NCI-H146 (cell line): ENCODE measurements around the gene PRR23C.
"Not testable (repeated sequence)": the region's sequence is repeated elsewhere in the genome, so short reads cannot be mapped to it uniquely, and the experiment has no call there.

Source experiments
- DNase-seq: peaks from one replicate; lab custom pipeline; 2025; lab: John Stamatoyannopoulos, UW

PRR23C gene

DNA sequence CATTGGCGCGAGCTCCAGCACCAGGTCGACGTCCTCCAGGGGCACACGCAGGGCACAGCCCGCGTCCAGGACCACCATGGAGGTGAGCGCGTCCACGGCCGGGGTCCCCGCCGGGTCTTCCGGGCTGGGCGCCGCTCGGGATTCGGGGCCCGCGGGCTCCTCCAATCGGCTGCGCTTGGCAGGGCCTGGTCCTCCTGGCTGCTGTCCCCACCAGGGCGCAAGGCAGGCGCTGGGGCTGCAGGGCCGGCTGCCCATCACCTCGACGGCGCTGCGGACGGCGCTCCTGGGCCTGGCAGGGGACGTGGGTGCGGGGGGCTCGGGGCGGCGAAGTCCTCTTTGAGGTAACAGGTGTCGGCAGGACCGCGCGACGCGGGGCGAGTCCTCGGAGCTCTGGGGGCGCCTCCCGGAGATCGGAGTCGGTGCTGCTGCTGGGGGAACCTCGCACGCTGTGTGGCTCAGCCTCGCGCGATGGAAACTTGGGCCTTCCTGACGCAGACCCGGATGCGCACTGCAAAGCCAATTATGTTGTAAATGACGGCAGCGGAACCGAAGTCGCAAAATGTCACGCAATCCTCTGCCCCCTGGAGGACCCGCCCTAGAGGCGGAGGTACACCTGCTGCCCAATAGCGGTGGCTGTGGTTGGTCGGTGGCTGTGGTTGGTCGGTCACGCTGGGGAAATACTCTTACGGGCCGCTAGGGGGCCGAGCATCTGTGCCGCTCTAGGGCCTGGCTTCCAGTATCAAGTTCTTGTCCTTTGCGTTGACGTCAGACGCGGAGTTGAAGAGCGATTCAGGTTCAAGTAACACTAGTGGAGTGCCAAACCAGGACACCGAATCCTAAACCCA, at the start of gene PRR23C:
Gene PRR23C (minus strand): TSS at position 527 of the 845 bp plus-strand sequence. CDS start 272 bp downstream, at position 255.
- DNase-seq: no peak

DNA sequence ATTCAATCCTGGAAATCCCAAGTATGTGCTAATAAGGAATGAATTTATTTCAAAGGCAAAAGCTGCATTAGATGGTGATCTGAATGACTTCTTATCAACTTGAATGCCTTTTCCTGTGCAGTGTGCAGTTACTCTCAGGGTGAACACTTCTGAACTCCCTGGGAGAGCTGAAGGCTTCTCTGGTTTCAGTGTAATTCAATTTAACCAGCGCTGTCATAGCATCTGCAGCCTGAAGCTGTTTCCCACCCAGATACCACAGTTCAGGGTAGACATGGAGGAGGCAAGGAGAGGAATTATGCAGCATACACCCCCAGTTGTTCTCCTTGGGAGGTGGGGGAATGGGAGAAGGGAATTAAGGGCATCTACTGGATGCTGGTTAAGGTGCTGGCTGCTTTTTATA, 49.1 kb upstream of the PRR23C start:
- DNase-seq: no peak

DNA sequence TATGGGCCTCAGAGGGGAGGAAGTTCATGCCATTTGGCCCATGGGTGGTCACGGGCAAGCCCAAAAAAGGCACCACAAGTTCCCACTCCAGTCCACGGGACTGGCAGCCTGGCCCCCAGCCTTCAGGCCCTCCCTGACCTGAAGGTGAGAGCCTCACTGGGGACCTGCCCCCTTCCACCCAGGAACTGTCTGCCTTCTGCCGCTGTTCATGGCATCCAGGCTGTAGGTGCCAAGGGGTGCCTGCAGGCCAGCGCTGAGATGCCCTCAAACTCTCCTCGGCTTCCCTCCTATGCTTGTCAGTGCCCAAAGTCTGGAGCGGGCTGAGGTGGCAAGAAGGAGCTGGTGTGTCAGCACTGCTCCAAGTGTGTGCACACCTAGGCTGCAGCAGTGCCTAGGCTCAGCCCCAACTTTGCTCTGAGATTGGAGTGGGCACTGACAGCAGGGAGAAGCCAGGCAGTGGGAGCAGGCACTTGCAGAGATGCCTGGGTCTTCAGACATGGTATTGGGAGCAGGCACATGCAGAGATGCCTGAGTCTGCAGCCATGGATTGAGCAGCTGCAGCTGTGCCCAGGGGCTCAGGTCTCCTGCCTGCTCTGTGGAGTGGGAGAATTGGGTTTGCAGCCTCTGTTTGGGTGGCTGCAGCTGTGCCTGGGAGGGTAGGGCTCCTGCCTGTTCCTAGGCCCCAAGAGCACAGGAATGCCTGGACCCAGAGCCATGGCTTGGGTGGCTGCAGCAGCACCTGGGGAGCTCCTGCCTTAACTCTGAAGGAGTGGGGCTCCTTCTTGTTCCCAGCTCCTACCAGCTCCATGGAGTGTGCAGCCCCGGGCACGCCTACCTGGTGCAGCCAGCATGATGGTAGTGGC, 44.0 kb upstream of the PRR23C start:
- DNase-seq: no peak

DNA sequence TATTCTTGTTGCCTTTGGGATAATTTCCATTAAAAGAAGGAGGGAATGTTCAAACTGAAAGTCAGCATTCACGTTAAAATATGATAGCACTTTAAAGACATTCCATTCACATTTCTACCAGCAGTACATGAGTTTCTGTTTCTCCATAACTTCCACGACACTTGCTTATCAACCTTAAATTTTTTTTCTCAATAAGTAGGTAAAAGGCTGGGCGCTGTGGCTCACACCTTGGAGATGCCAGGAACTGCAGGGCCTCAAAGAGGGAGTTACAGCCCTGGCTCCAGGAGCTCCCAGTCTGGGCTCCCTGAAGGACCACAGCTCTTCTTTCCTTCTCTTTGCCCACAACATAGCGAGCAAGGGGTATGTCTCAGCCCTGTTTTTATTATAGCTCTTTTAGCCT, 42.9 kb upstream of the PRR23C start:
- DNase-seq: no peak

DNA sequence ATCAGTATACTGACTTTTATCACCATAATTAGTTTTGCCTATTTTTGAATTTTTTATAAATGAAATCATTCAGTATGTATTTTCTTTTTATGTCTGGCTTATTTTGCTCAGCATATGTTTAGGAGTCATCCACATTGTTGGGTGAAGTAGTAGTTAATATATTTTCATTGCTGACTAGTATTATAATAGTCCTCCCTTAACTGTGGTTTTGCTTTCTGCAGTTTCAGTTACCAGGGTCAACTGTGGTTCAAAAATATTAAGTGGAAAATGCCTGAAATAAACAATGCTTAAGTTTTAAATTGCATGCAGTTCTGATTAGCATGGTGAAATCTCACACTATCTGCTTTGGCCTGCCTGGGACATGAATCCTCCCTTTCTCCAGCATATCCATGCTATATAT, 39.5 kb upstream of the PRR23C start:
- DNase-seq: no peak

DNA sequence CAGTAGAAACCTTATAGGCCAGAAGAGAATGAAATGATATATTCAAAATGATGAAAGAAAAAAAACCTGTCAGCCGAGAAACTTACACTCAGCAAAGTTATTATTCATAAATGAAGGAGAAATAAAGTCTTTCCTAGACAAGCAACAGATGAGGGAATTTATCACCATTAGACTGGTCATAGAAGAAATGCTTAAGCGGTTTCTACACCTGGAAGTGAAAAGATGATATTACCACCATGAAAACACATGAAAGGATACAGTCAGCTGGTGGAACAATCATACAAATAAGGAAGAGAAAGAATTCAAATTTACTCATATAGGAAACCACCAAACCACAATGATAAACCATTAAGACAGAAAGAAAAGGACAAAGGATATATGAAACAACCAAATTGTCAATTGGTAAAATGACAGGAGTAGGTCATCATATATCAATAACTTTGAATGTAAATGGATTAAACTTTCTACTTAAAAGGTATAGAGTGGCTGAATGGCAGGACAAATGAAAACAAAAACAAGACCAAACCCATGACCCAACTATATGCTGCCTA, 29.9 kb upstream of the PRR23C start:
- DNase-seq: no peak

DNA sequence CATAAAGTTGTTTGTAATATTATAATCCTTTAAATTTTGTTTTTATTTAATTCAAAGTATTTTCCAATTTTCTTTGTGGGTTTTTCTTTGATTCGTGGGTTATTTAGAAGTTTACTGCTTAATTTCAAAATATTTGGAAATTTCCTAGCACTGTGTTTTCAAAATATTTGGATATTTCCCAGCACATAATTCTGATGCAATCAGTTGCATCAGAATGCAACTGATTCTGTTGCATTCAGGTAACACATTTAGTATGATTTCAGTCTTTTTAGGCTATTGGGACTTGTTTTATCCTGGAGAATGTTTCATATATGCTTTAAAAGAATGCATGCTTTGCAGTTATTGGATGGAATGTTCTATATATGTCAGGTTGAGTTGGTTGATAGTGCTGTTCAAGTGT, 18.2 kb upstream of the PRR23C start:
- DNase-seq: no peak

DNA sequence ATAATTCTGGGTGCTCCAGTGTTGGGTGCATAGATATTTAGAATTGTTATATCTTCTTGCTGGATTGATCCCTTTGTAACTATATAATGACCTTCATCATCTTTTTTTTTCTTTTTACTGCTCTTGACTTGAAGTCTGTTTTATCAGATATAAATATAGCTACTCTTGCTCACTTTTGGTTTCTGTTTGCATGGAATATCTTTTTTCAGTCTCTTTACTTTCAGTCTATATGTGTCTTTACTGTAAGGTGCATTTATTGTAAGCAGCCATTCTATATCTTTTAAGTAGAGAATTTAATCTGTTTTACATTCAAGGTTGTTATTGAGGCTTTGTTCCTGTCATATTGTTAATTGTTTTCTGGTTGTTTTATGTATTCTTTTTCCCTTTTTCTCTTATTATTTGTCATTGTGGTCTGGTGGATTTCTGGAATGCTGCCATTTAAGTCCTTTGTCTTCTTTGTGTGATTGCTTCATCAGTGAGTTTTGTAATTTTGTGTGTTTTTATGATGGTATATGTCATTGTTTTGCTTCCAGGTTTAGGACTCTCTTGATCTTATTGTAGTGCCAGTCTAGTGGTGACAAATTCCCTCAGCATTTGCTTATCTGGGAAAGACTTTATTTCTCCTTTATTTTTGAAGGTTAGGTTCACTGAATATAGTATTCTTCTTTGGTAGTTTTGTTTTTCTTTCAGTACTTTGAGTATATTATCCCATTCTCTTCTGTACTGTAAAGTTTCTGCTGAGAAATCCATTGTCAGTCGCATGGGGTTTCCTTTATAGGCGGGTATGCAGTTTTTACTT, 8.3 kb upstream of the PRR23C start:
- no peak for DNase-seq

DNA sequence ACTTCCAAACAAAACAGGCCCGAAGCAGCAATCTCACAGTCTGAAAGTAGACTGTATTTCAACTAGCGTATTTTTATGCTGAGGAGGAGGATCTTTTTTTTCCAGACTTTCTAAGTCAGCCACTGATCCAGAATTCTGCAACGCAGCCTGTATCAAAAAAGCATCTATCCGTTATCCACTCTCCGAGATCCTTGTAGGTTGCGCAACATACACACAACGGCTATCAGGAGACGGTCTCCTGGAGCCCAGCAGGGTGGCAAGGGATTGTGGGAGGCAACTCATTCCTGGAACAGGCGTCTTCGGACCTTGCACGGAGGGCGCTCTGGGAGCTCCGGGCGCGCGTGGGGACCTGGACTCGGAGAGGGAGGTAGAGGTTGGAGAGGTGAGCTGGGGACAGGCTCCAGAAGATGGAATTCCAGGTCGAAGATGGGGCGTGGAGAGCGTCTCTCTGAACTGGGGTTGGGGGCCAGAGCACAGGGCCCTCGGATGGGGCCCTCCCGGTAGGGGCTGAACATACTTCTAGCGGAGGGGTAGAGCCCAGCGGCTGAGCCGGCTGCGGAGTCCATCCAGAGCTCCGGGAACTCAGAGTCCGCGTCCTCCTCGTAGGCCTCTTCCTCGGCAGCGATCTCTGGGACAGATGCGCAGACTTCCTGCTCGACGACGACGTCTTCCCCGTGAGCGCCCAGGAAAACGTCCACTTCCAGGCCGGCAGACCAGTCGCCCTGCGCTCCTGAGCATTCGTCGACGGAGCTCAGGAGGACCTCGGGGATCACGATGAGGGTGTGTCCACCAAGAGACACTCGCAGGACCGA, 932 bp downstream of the PRR23C start:
- DNase-seq: no peak

DNA sequence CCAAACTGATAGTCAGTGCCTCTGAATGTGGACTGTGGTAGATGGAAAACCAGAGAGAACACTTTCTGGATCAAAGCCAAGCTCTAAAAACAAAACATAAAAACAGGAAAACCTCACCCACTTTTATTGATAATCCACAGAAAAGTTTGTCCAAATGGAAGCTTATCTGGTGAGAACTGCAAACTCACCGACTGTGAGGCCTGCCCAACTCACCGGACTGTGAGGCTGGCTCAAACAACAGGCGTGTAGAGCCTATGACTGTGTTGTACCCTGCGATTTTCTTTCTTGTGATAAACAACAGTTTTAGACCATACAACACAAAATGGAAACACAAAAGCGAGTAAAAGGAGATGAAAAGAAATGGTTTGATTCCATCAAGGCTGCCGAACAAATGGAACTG, 7.2 kb downstream of the PRR23C start:
- DNase-seq: no peak

DNA sequence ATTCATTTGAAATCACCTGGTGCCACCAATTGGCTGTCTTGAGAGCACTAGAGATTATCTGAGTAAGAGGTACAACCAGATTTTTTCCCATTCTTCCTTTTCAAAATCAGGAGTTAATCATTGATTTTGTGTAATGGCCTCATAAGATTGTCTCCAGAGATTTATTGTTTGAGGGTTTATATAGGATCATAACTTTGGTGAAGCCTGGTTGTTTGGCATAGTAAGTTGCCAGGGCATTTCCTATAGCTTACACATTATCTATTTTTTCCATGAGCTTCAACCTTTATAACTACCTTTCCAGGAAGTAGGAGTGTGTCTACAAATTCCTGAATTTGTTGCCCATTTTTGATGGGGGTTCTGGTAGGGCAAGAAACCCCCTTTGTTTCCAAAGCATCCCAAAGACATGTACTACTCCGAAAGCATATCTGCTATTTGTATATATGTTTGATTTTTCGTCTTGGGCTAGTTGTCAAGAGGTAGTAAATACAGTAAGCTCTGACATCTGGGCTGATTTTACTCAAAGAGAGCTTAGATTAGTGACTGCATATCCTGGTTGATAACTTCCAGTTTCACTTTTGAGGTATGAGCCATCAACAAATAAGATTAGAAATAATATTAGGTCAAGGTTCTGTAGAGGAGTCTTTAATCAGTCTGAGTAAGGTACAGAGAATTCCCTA, 12.2 kb downstream of the PRR23C start:
- DNase-seq: no peak

DNA sequence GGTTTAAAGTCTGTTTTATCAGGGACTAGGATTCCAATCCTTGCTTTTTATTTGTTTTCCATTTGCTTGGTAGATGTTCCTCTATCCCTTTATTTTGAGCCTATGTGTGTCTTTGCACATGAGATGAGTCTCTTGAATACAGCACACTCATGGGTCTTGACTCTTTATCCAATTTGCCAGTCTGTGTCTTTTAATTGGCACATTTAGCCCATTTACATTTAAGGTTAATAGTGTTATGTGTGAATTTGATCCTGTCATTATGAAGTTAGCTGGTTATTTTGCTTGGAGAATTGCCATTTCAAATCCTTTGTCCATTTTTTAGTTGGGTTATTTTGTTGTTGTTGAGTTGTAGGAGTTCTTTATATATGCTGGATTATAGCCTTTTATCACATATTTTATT, 14.1 kb downstream of the PRR23C start:
- not testable (repeated sequence) for DNase-seq

DNA sequence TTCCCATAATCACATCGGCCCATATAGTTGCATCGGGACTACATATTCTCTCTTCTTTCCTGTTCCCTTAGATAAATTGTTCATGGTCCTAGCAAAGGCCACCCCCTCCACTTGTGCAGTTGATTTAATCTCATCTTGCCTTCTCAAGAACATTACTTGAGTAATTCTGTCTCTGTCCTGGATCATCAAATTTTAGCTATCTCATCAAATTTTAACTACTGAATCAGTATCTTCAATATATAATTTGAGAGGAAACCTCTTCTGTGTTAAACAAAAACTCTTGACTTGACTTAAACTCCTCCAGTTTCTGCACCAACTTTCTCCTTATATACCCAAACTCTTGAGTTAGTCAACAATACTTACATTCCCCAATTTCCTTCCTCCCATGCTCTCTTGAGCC, 19.7 kb downstream of the PRR23C start:
- no peak for DNase-seq

DNA sequence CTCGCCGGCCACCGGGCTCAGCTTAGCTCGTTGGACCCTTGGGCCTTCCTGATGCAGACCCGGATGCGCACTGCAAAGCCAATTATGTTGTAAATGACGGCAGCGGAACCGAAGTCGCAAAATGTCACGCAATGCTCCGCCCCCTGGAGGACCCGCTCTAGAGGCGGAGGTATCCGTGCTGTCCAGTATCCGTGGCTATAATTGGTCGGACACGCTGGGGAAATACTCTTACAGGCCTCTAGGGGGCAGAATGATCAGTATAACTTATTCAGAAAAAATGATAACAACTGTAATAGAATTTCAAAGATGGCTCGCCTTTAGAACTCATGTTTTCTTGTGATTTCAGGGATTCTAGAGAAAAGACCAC, 23.8 kb downstream of the PRR23C start, which contains the start of gene PRR23B:
Gene PRR23B (minus strand): TSS at position 59 of the 367 bp plus-strand sequence. CDS start 265 bp downstream, outside the sequence.
- no peak for DNase-seq

DNA sequence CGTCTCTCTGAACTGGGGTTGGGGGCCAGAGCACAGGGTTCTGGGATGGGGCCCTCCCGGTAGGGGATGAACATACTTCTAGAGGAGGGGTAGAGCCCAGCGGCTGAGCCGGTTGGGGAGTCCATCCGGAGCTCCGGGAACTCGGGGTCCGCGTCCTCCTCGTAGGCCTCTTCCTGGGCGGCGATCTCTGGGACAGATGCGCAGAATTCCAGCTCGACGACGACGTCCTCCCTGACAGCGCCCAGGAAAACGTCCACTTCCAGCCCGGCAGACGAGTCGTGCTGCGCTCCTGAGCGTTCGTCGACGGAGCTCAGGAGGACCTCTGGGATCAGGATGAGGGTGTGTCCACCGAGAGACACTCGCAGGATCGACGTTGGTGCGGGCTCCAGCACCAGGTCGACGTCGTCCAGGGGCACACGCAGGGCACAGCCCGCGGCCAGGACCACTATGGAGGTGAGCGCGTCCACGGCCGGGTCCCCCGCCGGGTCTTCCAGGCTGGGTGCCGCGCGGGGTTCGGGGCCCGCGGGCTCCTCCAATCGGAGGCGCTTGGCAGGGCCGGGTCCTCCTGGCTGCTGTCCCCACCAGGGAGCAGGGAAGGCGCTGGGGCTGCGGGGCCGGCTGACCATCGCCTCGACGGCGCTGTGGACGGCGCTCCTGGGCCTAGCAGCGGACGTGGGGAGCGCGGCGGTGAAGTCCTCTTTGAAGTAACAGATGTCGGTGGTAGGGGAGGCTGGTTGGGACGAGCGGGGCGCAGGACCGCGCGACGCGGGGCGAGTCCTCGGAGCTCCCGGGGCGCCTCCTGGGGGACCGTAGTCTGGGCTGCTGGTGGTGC, 24.4 kb downstream of the PRR23C start:
- DNase-seq: no peak

DNA sequence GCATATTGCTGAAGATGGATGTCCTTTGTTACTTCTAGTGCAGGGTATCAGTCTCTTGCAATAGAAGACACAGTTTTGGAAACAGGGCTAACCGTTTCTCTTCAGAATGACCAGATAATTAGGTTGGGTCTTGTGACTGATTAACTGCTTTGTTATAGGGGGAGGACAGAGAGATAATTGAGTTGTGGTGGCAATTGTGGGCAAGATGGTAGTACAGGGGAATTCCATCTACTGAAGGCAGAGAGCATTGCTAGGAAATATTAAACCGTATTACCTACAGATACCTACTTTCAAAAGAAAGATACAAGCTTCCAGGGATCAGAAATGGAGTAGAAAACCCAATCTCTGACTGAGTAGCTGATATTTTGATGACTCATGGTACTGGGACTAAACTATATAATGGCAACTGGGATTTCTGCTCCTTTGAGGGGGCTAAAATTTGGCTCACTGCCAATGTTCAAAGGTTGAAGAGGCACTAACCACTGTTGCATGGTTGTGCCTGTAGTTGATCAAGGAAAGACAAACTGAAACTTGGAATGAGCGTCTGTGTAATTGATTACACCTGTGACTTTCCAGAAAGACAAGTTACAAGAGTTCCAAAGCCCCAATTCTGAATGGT, 28.2 kb downstream of the PRR23C start:
- DNase-seq: no peak

DNA sequence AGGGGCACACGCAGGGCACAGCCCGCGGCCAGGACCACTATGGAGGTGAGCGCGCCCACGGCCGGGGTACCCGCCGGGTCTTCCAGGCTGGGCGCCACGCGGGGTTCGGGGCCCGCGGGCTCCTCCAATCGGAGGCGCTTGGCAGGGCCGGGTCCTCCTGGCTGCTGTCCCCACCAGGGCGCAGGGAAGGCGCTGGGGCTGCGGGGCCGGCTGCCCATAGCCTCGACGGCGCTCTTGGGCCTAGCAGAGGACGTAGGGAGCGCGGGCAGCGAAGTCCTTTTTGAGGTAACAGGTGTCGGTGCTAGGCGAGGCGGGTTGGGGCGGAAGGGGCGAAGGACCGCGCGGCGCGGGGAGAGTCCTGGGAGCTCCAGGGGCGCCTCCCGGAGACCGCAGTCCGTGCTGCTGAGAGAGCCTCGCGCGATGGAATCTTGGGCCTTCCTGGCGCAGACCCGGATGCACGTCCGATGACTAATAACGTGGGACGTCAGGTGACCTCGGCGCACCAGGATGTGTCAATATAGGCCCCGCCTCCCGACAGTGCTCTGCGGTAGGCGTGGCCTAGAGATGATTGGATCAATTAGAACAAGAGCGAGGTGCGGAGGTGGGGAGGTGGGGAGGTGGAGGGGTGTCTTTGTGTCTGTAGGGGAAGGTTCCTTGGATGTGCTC, 38.5 kb downstream of the PRR23C start, which contains the start of gene PRR23A:
Gene PRR23A (minus strand): TSS at position 218 of the 666 bp plus-strand sequence. CDS start 0 bp downstream, at position 218.
- DNase-seq: no peak

DNA sequence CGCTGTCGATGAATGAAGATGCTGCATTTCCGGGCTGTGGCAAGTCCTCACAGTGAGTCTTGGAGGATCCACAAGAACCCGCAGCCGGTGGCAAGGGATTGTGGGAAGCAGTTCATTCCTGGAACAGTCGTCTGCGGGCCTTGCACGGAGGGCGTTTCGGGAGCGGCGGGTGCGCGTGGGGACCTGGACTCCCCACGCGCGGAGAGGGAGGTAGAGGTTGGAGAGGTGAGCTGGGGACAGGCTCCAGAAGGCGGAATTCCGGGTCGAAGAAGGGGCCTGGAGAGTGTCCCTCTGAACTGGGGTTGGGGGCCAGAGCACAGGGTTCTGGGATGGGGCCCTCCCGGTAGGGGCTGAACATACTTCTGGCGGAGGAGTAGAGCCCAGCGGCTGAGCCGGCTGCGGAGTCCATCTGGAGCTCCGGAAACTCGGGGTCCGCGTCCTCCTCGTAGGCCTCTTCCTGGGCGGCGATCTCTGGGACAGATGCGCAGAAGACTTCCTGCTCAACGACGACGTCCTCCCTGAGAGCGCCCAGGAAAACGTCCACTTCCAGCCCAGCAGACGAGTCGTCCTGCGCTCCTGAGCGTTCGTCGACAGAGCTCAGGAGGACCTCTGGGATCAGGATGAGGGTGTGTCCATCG, 39.2 kb downstream of the PRR23C start:
- no peak for DNase-seq
